OCI-LY1 (cell line): ENCODE data around the gene KLF11.

Source experiments
- H2AFZ ChIP-seq: fragments of 200-600 bp; sonication (generic), shearing (Covaris generic); 2 replicates; pipeline ENCODE4 v1.6.0; 2014; ENCODE audit warnings: antibody characterized with exemption, mild to moderate bottlenecking, low read length
- H3F3A ChIP-seq: fragments of 200-600 bp; sonication (generic), shearing (Covaris generic); 2 replicates; pipeline ENCODE4 v1.6.0; 2014; ENCODE audit warnings: mild to moderate bottlenecking, antibody characterized with exemption, low read length, moderate library complexity; ENCODE audit not compliant: insufficient read depth
- H3K27ac ChIP-seq: fragments of 200-600 bp; sonication (generic); 2 replicates; pipeline ENCODE4 v1.5.1; 2014; ENCODE audit warnings: low read length, mixed run types, mild to moderate bottlenecking, low read depth; ENCODE audit not compliant: poor library complexity, severe bottlenecking
- H3K27me3 ChIP-seq: fragments of 200-600 bp; sonication (generic); 2 replicates; pipeline ENCODE4 v1.6.0; 2014; ENCODE audit warnings: antibody characterized with exemption, mild to moderate bottlenecking, low read length, moderate library complexity; ENCODE audit not compliant: insufficient read depth
- H3K36me3 ChIP-seq: fragments of 200-600 bp; sonication (generic); 2 replicates; pipeline ENCODE4 v1.6.1; 2014; ENCODE audit warnings: mild to moderate bottlenecking, antibody characterized with exemption, low read length, moderate library complexity, mixed read lengths; ENCODE audit not compliant: insufficient read depth
- H3K4me1 ChIP-seq: fragments of 200-600 bp; sonication (generic); 2 replicates; pipeline ENCODE4 v1.5.1; 2014; ENCODE audit warnings: mild to moderate bottlenecking, low read length, moderate library complexity; ENCODE audit not compliant: insufficient read depth, severe bottlenecking
- H3K4me2 ChIP-seq: fragments of 200-600 bp; sonication (generic), shearing (Covaris generic); 2 replicates; pipeline ENCODE4 v1.6.1; 2014; ENCODE audit warnings: low read length
- H3K4me3 ChIP-seq: fragments of 200-600 bp; sonication (generic); 2 replicates; pipeline ENCODE4 v1.5.1; 2014; ENCODE audit warnings: low read length, low read depth, mild to moderate bottlenecking, mixed read lengths; ENCODE audit not compliant: poor library complexity, severe bottlenecking
- H3K79me2 ChIP-seq: fragments of 200-600 bp; shearing (Covaris generic); 2 replicates; pipeline ENCODE4 v1.6.1; 2016; ENCODE audit warnings: mixed run types, low read length, mixed read lengths; ENCODE audit not compliant: insufficient read depth
- H3K9ac ChIP-seq: fragments of 200-600 bp; sonication (generic), shearing (Covaris generic); 2 replicates; pipeline ENCODE4 v1.6.1; 2014; ENCODE audit warnings: mild to moderate bottlenecking, low read length, mixed read lengths
- H3K9me2 ChIP-seq: fragments of 200-600 bp; sonication (generic), shearing (Covaris generic); 2 replicates; pipeline ENCODE4 v1.6.1; 2014; ENCODE audit warnings: low read depth, mild to moderate bottlenecking, low read length, mixed read lengths
- H3K9me3 ChIP-seq: fragments of 200-600 bp; shearing (Covaris generic); 2 replicates; pipeline ENCODE4 v1.6.1; 2014; ENCODE audit warnings: low read length, mixed read lengths
- H4K20me1 ChIP-seq: fragments of 200-600 bp; sonication (generic), shearing (Covaris generic); 2 replicates; pipeline ENCODE4 v1.6.0; 2016; ENCODE audit warnings: mild to moderate bottlenecking, low read length; ENCODE audit not compliant: insufficient read depth
- CTCF ChIP-seq: fragments of 200-600 bp; sonication (generic), shearing (Covaris generic); IDR thresholded peaks from 2 replicates; pipeline ENCODE4 v1.5.1; 2017; ENCODE audit warnings: mild to moderate bottlenecking, antibody characterized with exemption, low read length, moderate library complexity, mixed read lengths
- EZH2 ChIP-seq: fragments of 200-600 bp; sonication (generic), shearing (Covaris generic); IDR thresholded peaks from 2 replicates; pipeline ENCODE4 v1.8.0; 2017; ENCODE audit warnings: borderline replicate concordance, mixed run types, mild to moderate bottlenecking, antibody characterized with exemption, low read length, moderate library complexity, mixed read lengths

The KLF11 gene

GRCh38 chr2:9996321-9996720, 47.0 kb upstream of the KLF11 start:
- H2AFZ ChIP-seq, result no peak overlapping the region
- H3K9me2 ChIP-seq, result no peaks in the 10 kb centered on the region
- H3K36me3 ChIP-seq, result peaks cover 18% of the 10 kb centered on the region
- no peak overlapping the region for H3K27ac ChIP-seq
- H3K9me3 ChIP-seq, result no peaks in the 10 kb centered on the region
- H4K20me1 ChIP-seq, result no peaks in the 10 kb centered on the region
- H3K4me2 ChIP-seq, result no peak overlapping the region
- no peaks in the 10 kb centered on the region for H3F3A ChIP-seq
- H3K9ac ChIP-seq, result no peak overlapping the region
- H3K27me3 ChIP-seq, result no peaks in the 10 kb centered on the region
- H3K79me2 ChIP-seq, result no peaks in the 10 kb centered on the region
- H3K4me1 ChIP-seq, result no peaks in the 10 kb centered on the region
- TF ChIP-seq CTCF, result no peak
- no peak overlapping the region for H3K4me3 ChIP-seq

GRCh38 chr2:9997936-9998335, 45.4 kb upstream of the KLF11 start:
- Histone ChIP-seq H3K27ac (no peak overlapping the region), H3F3A (no peaks in the 10 kb centered on the region), H3K4me3 (no peak overlapping the region), H3K4me1 (no peaks in the 10 kb centered on the region), H3K9me3 (no peaks in the 10 kb centered on the region), H3K79me2 (no peaks in the 10 kb centered on the region), H3K36me3 (peaks cover 13% of the 10 kb centered on the region), H3K27me3 (no peaks in the 10 kb centered on the region), H4K20me1 (no peaks in the 10 kb centered on the region), H3K4me2 (no peak overlapping the region), H2AFZ (no peak overlapping the region), H3K9me2 (no peaks in the 10 kb centered on the region), H3K9ac (no peak overlapping the region)
- TF ChIP-seq EZH2, result no peak
- no peak for TF ChIP-seq CTCF

GRCh38 chr2:9998916-9999654, 44.3 kb upstream of the KLF11 start:
- no peak overlapping the region for H3K4me3 ChIP-seq
- no peaks in the 10 kb centered on the region for H3K4me1 ChIP-seq
- no peak for TF ChIP-seq EZH2
- TF ChIP-seq CTCF, result no peak
- peaks cover 13% of the 10 kb centered on the region for H3K36me3 ChIP-seq
- H4K20me1 ChIP-seq, result no peaks in the 10 kb centered on the region
- no peaks in the 10 kb centered on the region for H3K9me3 ChIP-seq
- no peaks in the 10 kb centered on the region for H3F3A ChIP-seq
- H3K27me3 ChIP-seq, result no peaks in the 10 kb centered on the region
- H3K9ac ChIP-seq, result no peak overlapping the region
- no peak overlapping the region for H3K27ac ChIP-seq
- H3K9me2 ChIP-seq, result no peaks in the 10 kb centered on the region
- no peak overlapping the region for H3K4me2 ChIP-seq
- no peaks in the 10 kb centered on the region for H3K79me2 ChIP-seq
- H2AFZ ChIP-seq, result no peak overlapping the region
